Right lung (tissue), 5 donors: ENCODE data around the gene GPR12. TPM values are rescaled to one million over a fixed set of nuclear protein-coding genes. Genes with fewer than 3 reads are reported as not detected.
"Not testable (repeated sequence)": the region's sequence is repeated elsewhere in the genome, so short reads cannot be mapped to it uniquely, and the experiment has no call there.

Source experiments
- DNase-seq, 2 donors: peaks; one replicate each; pipeline ENCODE4 v3.0.0-alpha.2; 2013
- polyA plus RNA-seq, 5 donors: library from polyadenylated mRNA; unstranded; fragments of 120-200 nt; gene quantifications; one replicate each; pipeline versions ENCODE4 v1.2.1 to v1.2.3, GENCODE V29; 2013; ENCODE audit warnings: inconsistent platforms in 1 of 5, low replicate concordance in 1 of 5; ENCODE audit not compliant: insufficient read length in 5 of 5, insufficient read depth in 1 of 5

Gene GPR12
- polyA plus RNA-seq, 5 donors, result 0.04 to 0.06 (median 0.04) TPM; not detected in 2

DNA sequence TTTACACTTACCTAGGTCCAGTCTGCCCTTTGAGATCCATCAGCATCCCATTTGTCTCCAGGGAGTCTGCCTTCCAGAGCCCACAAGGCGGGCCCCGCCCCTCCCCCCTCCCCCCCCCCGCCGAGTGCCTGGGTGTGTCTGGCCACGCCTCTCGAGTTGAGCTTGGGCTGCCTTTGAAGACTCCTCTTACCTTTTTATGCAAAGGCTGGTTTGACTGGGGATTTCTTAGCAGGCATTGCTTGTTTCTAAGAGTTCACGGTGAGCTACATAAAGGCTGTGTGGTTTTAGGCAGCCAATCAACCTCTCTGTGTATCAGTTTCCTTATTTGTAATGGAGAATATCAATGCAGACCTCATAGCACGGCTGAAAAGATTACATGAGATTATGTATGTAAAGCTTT lies 11.3 kb downstream of the GPR12 start:
- DNase-seq, result no peak

DNA sequence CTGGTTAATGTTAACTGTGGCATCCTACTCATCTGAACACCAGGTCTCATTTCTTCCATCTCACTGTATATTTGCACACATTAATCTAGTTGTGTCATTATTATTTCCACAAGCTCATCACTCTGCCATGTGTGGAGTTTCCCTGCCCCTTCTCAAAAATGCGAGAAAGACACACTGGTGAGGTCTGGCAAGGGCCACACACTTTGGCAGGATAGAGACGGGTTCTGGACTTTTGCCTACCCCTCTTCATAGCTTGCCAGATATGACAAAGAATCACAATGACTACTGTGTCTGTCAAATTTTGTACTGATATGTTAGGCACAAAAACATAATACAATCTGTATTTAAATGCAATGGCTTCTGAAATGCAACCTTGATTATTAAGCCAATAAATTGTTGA lies 12.9 kb downstream of the GPR12 start:
- DNase-seq, result no peak

- DNase-seq, result no peak
Observed at GRCh38 chr13:26743971-26744370, 16.6 kb downstream of the GPR12 start.

DNA sequence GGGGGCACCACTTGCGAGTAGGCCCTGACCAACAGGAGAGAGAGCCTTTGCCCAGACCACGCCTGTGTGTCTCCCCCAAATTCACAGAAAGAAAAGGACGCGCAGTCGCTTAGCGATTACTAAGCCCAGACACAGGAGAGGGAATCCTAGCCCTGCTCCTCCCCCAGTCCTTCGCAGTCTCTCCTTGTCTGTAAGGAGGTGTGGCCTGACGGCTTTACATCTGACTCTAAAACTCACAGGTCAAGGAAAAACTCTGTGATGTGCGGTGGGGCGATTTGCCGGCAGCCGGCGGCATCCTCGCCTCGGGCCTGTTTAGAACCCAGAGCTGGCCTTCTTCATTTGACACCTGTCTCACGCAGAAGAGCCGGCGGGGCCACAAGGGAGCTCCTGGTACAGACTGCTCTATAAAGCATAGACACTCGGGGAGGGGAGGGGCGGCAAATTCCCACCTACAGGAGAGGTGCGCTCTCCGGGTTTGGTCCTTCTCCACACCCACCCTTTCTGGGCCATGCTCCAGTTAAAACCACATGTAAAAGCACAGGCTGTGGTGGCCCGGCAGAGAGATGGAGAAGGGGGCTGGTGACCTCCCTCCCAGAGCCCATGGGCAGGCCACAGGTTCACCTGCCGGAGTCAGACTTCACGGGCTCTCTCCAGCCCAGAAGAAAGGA lies 17.8 kb downstream of the GPR12 start:
- DNase-seq, result no peak

DNA sequence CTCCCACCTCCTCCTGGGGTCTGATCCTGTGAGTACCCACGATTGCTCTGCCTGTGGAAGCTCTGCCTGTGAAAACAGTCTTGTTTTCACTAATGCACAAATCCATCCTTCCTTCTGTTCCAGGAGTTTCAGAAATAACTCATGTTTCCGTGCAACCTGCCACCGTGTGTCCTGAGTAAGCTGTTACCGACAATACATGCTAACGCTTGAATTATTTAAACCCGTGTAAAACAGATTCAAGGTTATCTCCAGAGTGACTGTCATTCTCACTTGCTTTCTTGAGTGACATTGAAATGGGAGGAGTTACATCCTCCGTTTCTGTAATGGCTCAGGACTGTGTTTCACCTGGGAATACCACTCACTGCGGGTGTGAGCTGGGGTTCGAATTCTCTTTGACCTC lies 24.9 kb downstream of the GPR12 start:
- no peak for DNase-seq

- no peak for DNase-seq
Observed at GRCh38 chr13:26727633-26728032, 33.0 kb downstream of the GPR12 start.

DNA sequence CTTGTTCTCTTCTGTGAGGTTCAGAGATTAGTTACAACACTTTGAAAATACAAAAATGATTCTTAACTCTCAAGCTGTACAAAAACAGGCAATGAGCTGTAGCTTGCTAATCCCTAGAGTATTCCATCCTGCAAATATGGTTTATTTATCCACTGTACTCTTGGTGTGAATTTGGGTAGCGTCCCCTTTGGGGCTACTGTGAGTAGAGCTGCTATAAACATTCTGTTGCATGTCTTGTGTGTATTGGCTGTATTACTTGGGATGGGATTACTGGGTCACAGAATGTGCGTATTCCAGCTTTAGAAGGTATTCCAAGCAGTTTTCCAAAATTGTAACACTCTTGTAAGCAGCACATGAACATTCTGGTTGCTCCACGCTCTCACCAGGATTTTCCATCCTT lies 33.5 kb downstream of the GPR12 start:
- DNase-seq, result no peak

GRCh38 chr13:26726684-26727083 lies 33.9 kb downstream of the GPR12 start:
- no peak for DNase-seq

- DNase-seq, result not testable (repeated sequence)
Observed at GRCh38 chr13:26723620-26724019, 37.0 kb downstream of the GPR12 start.

GRCh38 chr13:26722321-26722720 lies 38.3 kb downstream of the GPR12 start:
- DNase-seq, result no peak

DNA sequence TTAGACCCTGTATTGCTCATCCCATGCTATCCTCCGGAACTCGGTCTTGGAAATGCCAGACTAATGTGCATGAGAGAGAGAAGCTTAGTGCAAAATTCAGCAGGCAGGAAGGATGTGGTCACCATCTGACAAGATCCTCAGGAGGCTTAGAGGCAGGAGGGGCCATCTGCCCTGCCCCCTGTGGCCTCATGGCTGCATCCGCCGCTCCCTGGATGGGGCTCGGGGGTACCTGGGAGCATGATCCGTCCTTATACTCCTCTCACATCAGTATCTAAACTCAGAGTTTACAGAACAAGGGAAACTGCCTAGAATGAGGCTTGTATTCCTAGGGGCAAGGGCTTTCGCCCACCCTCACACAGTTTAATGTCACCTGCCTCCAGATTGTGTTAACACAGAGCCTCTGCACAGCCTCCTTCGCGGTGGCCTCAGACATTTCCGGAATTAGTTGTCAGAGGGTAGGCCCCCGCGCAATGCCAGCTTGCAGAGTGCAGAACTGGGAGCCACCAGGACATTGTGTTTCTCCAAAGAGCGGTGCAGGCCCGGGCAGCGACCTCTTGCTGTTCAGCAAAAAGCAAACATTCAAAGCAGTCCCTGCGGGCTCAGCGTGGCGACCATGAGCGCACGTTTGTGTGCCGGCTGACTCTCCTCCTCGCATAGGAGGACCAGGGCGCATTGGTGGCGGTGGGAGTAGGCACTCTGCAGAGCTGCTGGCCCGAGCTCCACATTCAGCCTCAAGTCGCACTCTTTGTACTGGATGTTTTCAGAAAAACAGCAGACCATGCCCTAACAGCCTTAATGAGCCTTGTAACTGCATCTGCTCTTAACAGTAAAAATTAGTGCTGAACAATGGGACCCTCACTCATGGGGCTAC lies 39.1 kb downstream of the GPR12 start:
- DNase-seq, result no peak

GRCh38 chr13:26719356-26719945 lies 41.1 kb downstream of the GPR12 start:
- DNase-seq, result no peak

GRCh38 chr13:26718872-26719271 lies 41.7 kb downstream of the GPR12 start:
- DNase-seq, result no peak

DNA sequence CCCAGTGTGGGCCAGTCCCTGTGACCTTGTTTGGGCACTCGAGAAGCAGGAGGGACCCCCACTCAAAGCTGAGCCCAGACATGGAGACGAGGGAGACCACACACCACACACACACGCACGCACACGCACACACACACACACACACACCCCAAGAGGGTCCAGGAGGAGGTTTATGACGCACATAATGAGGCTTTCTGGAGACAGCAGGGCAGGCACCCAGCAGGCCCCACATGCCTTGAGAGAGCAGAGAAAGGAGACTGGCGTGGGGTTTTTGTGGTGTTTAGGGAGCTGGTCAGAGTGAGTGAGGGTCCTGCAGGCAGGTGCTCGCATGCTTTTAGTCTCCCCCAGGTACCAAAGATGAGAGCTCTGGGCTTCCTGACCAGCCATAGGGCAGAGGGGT lies 42.4 kb downstream of the GPR12 start:
- DNase-seq, result no peak

- DNase-seq, result no peak
Observed at GRCh38 chr13:26716984-26717383, 43.6 kb downstream of the GPR12 start.

DNA sequence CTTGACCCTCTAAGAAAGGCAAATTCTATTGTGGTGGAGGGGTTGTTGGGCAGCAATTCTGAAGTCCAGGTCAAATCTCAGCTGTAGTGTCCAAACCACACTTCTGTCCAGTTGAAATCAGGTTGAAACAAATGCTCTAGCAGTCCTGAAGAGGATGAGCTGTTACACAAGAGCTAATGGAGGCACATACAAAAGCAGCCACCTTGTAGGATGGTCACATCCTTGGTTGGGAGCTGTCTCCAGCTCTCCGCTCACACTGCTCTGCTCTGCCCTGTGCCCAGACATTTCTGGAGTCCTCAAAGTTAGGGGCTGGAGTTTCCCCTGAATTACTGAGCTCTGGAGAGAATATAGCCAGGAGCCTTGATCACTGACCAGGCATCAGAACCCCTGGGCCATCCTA lies 47.2 kb downstream of the GPR12 start:
- DNase-seq, result no peak

DNA sequence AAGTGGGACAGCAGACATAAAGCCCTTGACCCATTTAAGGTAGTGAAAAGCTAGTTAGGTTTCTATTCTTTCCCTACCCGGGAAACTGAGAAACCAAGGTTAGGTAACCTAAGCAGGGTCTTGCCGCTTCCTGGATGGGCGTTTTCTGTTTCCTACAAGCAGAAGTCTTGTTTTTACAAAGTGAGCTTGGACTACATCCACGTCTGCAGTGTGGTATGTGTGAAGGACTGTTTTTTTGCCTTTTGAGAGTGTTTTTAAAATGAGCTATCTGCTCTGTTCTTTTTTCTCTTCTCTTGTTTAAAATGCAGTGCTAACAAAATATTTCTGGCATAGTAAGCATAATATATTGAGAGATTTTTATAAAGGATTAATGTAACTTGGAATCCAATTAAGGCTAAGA lies 49.4 kb downstream of the GPR12 start:
- DNase-seq, result no peak

DNA sequence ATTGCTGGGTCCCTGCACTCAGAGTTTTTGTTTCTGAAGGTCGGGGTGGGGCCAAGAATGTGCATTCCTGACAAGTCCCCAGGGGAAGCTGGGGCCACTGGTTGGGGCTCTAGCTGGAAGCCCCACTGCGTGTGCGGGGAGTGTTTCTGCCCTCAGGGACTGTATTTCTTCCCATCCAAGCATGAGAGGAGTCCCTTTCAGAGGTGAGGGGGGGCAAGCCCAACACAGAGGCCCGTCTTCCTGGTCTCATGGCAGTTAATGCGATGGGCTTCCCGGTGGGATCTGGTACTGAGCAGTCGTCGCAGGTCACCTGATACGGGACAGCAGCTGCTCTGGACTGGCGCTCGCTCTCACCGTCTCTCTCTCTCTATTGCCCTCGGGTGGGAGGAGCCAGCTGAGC lies 50.4 kb downstream of the GPR12 start:
- no peak for DNase-seq

GRCh38 chr13:26709461-26709860 lies 51.1 kb downstream of the GPR12 start:
- DNase-seq, result no peak

DNA sequence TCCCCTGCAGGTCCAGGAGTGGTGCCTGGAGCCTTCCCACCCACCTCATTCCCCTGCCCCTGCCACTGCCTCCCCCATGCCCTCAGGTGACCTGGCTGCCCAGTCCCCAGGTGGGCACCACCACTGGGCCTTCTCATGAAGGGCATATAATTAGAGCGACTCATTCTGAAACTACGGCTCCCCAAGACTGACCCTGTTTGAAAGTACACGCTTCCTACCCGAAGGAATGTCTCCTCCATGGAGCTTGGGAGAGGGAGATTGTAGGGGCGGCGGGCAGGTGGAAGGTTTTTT lies 52.6 kb downstream of the GPR12 start:
- no peak for DNase-seq

DNA sequence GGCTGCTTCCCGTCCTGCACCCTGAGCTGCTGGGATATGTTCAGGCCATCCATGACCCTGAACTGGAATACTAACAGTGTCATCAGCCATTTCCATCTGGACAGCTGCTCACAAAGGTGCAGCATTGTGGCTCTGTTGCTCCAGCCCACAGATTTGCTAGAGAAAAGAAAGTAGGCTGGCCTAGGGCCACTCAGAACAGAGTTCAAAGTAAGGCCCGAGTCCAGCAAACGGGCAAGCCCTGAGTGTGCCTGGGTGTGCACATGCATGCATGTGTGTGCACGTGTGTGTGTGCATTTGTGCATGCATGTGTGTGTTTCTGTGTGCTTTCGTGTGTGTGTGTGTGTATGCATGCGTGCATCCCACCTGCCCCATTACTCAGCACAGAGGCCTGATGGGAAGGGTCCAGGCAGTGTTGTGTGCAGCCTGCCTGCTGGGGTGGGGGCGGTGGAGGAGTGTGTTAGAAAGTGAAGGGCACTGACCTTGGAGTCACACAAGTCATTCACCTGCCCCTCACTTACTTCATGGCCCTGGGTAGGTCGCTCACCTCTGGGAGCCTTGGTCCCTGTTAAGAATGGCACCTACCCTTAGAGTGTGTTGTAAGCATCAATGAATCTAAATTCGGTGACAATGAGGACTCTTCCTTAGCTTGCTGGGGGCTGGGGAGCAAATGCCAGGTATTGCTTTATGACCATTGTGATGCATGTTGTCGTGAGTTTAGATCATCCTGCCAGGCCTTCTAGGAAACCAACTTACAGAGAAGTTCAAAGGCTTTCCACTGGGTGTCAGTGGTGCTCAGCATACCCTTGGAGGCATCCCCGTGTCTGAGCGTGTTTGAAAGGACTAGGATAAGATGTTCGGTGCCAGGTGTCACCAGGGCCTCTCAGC lies 53.2 kb downstream of the GPR12 start:
- peak; percentile 16 to 29 for DNase-seq

GRCh38 chr13:26706381-26706780 lies 54.2 kb downstream of the GPR12 start:
- DNase-seq, result no peak
